ENCODE measurements around the gene GGT7.

DNA sequence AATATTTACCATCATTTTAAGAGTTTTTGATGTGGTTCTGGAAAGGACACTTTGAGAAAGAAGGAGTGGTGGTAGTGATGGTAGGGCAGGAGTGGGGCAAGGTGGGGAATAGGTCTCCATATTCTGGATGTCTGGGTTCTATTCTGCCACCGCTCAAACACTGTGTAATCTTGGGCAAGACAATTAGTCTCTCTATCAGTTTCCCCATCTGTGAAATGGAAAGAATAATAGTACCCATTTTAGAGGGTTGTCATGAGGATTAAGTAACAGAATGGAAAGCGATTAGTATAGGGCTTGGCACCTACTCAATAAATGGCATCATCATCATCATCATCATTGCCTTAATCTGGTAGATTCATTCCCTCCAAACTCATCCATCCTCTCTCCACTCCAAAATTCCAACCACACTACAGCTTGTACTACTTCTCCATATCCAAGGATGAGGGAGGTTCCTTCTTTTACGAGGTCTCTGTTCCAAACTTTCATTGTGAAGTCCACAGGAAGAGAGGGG is 982 bp upstream of the GGT7 start:
- TF ChIP-seq, protein P1, sequence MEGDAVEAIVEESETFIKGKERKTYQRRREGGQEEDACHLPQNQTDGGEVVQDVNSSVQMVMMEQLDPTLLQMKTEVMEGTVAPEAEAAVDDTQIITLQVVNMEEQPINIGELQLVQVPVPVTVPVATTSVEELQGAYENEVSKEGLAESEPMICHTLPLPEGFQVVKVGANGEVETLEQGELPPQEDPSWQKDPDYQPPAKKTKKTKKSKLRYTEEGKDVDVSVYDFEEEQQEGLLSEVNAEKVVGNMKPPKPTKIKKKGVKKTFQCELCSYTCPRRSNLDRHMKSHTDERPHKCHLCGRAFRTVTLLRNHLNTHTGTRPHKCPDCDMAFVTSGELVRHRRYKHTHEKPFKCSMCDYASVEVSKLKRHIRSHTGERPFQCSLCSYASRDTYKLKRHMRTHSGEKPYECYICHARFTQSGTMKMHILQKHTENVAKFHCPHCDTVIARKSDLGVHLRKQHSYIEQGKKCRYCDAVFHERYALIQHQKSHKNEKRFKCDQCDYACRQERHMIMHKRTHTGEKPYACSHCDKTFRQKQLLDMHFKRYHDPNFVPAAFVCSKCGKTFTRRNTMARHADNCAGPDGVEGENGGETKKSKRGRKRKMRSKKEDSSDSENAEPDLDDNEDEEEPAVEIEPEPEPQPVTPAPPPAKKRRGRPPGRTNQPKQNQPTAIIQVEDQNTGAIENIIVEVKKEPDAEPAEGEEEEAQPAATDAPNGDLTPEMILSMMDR (IDR thresholded peaks at IDR 0.05; ENCODE audit: insufficient read depth, low read depth, low read length) = no peak
- TF ChIP-seq EZH2 (IDR thresholded peaks at IDR 0.05; ENCODE audit: insufficient read depth, low read length) = no peak
